Left forelimb (tissue), 1 donor: ENCODE results near the gene XCL2.
"Not testable (repeated sequence)": the region's sequence is repeated elsewhere in the genome, so short reads cannot be mapped to it uniquely, and the experiment has no call there.

Source experiments
- DNase-seq: peaks from one replicate; pipeline ENCODE4 v3.0.0-alpha.2; 2018; ENCODE audit warnings: low spot score

Gene XCL2

DNA sequence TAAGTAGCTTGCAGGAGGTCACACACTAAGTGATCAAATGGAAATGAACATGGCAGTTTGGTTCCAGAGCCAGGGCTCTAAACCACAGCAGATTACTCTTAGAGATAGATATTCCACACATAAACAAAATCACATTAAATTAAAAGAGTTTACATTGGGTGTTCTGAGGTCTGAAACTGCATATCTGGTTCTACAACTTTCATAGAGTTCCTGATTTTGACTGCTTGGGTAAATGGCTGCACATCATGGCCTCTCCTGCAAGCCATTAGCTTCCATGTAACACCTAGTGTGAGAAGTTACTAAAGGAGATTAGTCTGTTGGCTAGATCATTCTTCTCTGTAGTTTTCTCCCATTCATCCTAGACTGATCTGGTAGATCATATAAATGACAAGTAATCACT lies 12.8 kb upstream of the XCL2 start:
- DNase-seq, result no peak

DNA sequence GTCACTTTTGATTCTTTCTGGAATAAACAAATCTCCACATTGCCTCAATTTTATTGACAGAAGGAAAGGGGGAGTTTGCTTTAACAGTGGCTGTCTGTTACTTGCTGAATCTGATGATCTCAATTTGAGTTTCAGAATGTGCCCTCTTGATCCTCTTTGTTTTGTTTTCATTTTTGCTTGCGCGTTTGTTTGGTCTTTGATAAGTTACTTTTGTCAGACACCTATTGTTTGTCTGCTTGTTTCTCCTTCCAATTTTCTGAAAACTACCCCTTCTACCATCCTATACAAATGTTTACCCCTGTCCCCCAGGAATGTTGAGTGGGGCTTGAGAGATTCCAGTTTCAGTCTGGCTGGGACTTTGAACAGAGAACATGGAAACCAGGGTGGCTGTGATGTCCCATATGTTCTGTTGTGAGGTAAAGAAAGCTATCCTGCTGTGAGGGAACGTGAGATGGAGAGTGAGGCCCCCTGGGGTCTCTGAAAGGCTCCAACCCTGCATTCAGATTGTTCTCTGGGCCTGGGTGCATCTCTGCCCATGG lies 11.8 kb upstream of the XCL2 start:
- no peak for DNase-seq

- DNase-seq, result no peak
Observed at GRCh38 chr1:168554603-168555483, 11.0 kb upstream of the XCL2 start.

DNA sequence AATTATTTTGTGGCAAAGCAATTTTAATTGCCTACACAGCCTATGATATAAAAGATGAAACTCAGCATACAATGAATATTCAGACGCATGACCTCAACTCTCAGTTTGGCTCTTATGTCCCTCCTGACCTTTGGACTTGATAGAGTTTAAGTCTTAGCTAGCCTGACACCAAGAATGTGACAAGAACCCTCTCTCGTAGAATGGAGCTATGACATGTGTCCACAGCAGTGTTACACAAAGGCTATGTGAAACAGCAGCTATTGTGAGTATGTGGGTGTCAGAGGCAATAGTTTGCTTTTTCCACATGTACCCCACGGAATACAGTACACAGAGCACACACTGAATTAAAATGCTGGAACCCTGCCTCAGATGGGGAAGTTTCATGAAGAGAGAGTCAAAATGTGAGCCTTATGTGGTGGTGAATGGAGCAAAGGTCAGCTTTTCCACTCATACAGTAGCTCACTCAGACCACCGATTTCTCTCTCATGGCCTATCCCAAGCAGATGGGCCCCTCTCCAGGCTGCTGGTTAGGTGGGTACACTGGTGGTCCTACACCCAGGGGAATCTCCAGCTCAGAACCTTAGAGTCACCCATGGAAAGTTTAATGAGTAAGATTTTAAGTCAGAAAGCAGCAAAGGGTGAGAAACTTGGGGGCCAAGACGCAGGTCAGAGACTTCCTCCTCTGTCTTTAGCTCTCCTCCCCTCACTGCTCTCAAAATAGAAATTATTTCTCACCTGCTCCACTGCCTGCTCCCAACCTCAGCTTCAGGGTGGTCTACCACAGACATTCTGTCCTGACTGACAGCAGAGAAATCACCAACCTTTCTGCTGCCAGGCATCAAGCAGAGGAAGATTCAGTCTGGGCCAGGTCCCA lies 10.1 kb upstream of the XCL2 start:
- no peak for DNase-seq

DNA sequence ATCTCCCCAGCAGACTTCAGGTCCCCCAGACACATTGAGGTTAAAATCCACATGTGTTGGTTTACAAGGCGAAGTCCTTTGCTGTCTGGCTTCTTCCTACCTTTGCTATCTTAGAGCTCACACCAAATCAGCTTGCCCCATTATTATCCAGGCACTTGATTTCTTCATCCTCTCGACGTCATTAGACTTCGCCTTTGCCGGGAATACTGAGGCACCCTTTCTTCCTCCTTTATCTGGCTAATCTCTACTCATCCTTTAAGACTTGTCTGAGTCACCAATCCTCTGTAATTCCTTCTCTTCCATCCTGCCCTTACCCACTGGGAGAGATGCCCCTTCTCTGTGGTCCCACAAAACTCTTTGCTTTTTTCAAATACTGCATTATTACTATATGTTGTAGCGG lies 9.2 kb upstream of the XCL2 start:
- no peak for DNase-seq

DNA sequence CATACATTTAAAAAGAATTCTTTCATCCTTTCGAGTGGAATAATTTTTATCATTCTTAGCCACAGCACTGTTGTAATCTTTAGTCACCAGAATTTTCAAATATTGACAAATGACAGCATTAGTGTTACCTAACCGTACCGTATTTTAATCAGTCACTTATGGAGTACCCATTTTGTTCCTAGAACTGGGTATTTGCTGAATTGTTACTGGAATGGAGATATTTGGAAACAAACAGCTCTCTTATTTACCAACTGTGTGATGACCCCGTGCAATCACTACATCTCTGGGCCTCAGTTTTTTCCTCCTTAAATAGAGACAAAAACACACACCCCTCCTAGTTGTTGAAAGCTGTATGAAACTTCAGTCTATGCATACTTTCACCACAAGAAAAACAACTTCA lies 7.9 kb upstream of the XCL2 start:
- no peak for DNase-seq

DNA sequence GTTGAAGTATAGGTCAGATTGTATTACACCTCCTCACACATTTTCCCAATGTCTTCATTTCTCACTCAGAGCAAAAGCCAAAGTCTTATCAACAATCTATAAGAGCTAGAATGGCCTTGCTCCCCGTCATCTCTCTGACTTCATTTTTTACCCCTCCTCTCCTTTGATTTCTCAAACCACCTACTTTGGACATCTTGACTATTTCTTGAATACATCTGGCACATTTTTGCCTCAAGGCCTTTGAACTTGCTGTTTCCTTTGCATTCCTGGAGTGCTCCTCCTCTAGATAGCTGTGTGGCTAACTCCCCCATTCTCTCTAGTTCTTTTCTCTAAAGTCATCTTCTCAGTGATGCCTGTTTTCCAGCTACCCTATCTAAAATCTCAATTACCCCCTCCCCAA lies 7.2 kb upstream of the XCL2 start:
- no peak for DNase-seq

DNA sequence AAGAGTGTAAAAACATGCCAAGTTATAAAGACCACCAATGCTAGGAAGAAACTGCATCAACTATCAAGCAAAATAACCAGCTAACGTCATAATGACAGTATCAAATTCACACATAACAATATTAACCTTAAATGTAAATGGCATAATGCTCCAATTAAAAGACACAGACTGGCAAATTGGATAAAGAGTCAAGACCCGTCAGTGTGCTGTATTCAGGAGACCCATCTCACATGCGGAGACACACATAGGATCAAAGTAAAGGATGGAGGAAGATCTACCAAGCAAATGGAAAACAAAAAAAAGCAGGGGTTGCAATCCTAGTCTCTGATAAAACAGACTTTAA lies 2.7 kb upstream of the XCL2 start:
- not testable (repeated sequence) for DNase-seq

DNA sequence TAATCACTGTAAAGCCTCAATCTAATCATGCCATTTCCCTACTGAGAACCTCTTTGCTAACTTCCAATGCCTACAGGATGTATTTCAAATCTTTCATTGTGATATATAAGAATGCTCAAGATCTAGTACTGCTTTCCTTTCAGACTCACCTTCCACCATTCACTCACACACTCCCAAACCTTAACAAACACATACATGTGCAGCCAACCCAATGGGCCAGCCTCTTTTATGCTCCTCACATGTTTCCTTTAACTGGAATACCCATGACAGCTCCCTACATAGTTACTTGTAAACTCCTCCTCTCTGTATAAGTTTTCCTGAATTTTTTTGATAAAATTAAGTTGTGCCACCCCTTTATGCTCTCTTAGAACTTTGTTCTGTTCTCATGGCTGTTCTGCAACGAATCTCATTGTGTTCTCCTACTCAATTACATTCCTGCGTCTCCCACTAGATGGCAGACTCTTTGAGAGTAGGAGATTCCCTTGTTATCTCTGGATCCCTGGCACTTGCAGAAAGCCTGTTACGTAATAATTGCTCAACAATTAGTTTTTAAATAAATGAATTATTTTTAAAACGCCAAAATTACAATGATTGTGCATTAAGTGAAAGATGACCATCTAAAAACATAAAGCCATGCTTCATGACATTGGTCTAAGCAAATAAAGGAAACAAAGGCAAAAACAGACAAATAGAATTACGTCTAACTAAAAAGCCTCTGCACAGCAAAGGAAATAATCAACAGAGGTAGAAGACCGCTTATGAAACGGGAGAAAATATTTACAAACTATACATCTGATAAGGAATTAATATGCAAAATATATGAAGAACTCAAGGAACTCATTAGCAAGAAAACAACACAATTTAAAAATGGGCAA lies 2.1 kb upstream of the XCL2 start:
- not testable (repeated sequence) for DNase-seq

DNA sequence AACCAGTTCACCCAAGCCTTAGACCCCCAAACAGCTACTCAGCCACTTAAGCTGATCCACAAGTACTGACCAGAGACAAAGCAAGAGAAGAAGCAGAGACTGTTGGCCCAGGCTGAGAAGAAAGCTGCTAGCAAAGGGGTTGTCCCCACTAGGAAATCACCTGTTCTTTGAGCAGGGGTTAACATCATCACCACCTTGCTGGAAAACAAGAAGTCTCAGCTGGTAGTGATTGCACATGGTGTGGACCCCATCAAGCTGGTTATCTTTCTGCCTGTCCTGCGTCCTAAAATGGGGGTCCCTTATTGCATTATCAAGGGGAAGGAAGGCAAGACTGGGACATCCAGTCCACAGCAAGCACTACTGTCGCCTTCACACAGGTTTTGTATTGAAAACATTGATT lies 819 bp downstream of the XCL2 start:
- DNase-seq, result not testable (repeated sequence)

- DNase-seq, result not testable (repeated sequence)
Observed at GRCh38 chr1:168540798-168541197, 3.0 kb downstream of the XCL2 start.

DNA sequence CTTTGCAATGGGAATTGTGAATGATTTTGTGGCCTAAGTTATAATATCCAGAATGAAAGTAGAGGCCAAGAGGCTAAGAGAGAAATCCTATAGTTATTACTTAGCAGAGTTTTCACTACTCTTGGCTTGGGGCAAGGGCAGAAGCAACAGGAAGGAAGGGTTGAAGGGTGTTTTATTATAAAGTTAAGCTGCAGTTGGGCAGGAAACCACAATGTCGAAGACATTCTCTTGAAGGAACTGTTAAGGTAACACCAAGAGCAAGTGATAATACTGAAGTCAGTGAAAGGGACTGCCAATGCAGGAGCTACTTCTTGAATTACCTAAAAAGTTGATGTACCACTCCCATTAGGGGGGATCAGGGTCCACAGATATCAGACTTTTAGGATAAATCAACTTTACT lies 8.3 kb downstream of the XCL2 start:
- DNase-seq, result no peak

DNA sequence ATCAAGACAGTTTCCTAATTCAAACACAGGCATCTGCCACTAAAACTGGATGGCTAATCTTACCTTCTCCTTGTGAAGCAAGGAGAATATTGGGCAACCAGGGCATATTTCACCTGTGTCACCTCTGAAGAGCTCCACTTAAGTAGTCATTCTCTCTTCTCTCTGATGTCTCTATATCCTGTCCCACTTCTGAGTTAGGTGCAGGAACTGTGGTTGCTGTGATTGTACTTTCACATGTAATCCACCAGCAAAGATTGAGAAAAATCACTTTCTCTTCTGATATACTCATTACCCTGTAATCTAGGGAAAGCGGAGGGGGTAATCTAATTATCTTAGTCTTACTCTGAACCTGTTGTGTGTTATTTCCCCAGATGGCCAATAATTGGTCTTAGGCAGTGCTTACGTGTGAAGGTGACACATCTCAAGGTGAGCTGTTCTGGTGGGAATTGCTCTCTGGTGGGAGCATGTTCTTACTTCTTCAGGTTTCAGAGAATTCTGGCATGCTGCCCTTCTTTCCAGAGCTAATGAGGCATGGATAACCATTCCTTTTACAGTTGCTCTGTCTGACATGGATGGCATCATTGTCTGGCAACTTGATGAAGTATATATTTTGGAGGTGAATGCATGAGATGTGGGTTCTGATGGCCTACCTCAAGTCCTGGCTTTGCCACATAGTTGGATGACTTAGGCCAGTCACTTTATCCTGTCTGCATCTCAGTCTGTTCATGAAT lies 12.0 kb downstream of the XCL2 start:
- no peak for DNase-seq

- DNase-seq, result no peak
Observed at GRCh38 chr1:168529518-168529917, 14.3 kb downstream of the XCL2 start.

GRCh38 chr1:168521401-168522000 lies 22.3 kb downstream of the XCL2 start:
- DNase-seq, result no peak

GRCh38 chr1:168520832-168521231 lies 23.0 kb downstream of the XCL2 start:
- DNase-seq, result no peak

DNA sequence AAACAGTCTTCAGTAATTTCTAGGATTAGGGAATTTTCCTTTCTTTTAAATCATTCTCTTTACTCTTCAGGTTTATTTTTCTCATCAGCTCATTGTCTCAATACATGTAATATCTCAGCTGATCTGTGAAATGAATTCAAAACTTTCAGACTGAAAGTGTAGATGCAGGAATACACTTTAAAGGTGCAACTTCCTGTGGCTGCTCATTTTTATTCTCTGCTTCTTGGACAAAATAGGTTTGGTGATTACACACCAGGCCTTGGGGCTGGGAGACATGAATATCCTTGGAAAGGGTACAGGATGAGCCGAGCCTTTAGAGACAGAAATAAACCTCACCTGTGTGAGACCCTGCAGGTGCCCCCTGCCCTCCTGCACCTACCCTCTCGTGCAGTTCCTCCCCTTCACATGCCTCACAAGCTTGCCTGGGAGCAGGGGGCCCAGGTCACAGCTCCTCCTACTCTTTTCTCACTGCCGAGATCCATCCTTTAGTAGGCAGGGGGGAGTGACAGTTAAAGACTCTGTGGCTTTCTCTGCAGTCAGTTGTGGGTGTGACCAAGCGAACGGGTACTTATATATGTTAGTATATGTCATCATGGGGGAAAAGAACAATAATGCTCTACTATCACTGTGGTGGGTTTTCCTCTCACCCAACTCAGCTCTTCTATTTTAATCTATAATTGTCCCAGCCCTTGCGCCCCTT lies 23.6 kb downstream of the XCL2 start:
- no peak for DNase-seq

GRCh38 chr1:168518813-168519212 lies 25.0 kb downstream of the XCL2 start:
- DNase-seq, result no peak

DNA sequence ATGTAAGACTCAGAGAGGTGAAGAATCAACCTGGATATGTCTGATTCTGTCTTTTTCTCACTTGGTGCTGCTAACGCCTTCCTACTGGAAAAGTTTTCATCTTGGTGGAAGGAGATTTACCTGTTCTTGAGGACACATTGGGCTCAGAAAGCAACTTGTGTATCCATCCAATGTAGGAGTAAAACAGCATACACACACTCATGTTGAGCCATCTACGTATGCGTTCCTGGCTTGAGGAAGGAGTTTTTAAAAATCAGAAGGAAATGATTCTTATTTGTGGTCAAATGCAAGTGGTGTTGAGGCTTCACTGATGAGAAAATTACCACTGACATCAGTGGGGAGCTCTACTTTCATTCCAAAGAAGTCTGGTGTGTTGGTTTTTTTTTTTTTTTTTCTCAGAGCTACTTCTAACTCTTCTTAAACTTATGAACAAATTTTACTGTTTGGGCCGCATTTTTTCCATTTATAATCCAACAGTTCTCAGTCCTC lies 25.6 kb downstream of the XCL2 start:
- DNase-seq, result no peak

DNA sequence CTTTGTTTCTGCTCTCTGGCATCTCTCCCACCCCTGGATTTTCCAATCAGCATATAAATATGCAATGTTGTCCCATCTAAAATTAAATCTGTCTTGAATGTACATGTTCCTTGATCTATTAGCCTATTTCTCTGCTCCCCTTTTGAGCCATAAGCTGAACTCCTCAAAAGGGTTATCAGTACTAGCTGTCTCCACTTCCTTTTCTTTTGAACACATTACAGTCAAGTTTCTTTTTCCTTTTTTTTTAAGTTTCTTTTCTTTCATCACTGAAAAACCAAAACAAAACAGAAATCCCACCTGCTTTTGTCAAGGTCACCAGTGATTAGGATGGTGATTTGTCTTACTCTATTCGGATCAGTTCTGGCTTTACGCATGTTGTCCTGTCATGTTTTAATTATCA lies 29.3 kb downstream of the XCL2 start:
- DNase-seq, result no peak
